Measurements from ENCODE around the gene NES. TPM values are rescaled to one million over a fixed set of nuclear protein-coding genes. Genes with fewer than 3 reads are reported as not detected.

Gene NES
- total RNA-seq, 1 experiment from 2014 or later, result 8.4 TPM

DNA sequence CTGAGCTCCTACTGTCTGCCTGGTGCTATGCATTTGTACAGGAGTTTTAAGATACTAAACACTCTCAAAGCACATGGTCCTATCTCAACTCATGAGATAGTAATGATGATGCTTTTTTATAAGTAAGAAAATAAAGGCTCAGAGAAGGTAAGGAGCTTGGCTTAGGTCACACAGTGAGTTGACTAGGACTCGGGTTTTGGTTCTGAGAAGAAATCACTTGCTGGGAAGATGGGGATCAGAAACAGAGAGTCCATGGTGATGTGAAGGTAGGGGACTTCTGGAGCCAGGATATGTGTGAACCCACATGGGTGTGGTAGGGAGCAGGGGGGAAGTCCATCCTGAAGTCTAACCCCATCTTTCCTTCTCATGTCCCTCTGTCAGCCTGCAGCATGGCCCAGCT is 31.5 kb downstream of the NES start:
- Histone ChIP-seq H3K79me2 (ENCODE audit: insufficient read depth, low read length) (peaks cover 28% of the 10 kb centered on the region), H3K4me1 (ENCODE audit: control insufficient read depth in 1 of 2, insufficient read depth in 2 of 2, low read length in 2 of 2) (peaks cover under 1 to 9% of the 10 kb centered on the region in 2 experiments; a peak in 2 of 4 replicates), H3K4me3 (replicated peaks in 1 of 2; ENCODE audit: low read depth in 1 of 2, low read length in 2 of 2) (no peak overlapping the region), H3K27me3 (ENCODE audit: insufficient read depth, low read length) (no peaks in the 10 kb centered on the region), H4K20me1 (ENCODE audit: insufficient read depth) (no peaks in the 10 kb centered on the region), H3K9me2 (ENCODE audit: insufficient read depth) (no peaks in the 10 kb centered on the region), H3K9ac (ENCODE audit: low read length) (no peak overlapping the region), H3K27ac (ENCODE audit: low read depth, low read length) (no peak overlapping the region), H2AFZ (ENCODE audit: low read depth, low read length, poor library complexity, severe bottlenecking) (no peak overlapping the region), H3K36me3 (ENCODE audit: control insufficient read depth in 1 of 2, insufficient read depth in 2 of 2, low read length in 2 of 2) (peaks cover 42 to 72% of the 10 kb centered on the region in 2 experiments), H3K4me2 (ENCODE audit: low read length) (no peak overlapping the region), H3K9me3 (ENCODE audit: control insufficient read depth in 1 of 2, insufficient read depth in 1 of 2, low read depth in 1 of 2, low read length in 2 of 2) (no peaks in the 10 kb centered on the region)
- intact Hi-C loops (cut with micrococcal nuclease), result no loop called here
- CTCF ChIA-PET, result interaction anchor here (1.3 kb wide), 1 partner anchor 14 kb away, joined by 3 read pairs; no protein-coding TSS in a partner anchor
- POLR2A ChIA-PET, result no interaction called here
- TF ChIP-seq JUND (IDR thresholded peaks at IDR 0.05) (no peak), CEBPB (IDR thresholded peaks at IDR 0.05; ENCODE audit: low read depth) (no peak), SRF (IDR thresholded peaks at IDR 0.05; ENCODE audit: low read depth) (no peak), ELF1 (IDR thresholded peaks at IDR 0.05; ENCODE audit: borderline replicate concordance, low read depth) (no peak), EZH2phosphoT487 (IDR thresholded peaks at IDR 0.05; ENCODE audit: borderline replicate concordance) (no peak)
- DNase-seq (ENCODE audit: low read depth, low spot score) (no peak), ATAC-seq (no peak)
- RAD21 ChIA-PET (ENCODE audit: low non-redundant PET in 1 of 2, low total read pairs in 2 of 2, uncharacterized antibody in 2 of 2, unreplicated experiment in 2 of 2), result no interaction called here
- BruUV-seq (replicated peaks), result no TSS peak

DNA sequence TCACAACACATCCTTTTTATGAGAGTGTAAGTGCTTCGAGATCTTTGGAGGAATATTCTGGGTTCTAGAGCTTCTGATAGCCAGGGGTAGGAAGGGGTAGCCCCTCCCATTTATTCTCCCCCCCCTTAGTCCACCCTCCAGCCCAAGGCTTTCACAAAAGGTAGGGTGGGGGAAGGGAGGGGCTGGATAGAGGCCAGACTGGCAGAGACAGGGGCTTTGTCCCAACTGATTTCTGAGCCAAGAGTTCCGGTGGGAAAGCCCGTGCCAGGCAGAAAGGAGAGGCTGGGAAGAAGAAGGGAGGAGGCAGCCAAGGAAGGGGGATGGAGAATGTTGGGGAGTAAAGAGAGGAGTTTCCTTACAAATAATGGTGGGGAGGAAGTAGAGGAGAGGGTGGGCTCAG is 32.2 kb downstream of the NES start:
- TF ChIP-seq EGR1 (IDR thresholded peaks at IDR 0.05; ENCODE audit: low read depth) (no peak), YY1 (IDR thresholded peaks at IDR 0.05; ENCODE audit: extremely low read depth, insufficient replicate concordance, low read depth, low read length) (no peak), SRF (IDR thresholded peaks at IDR 0.05; ENCODE audit: low read depth) (no peak), ZNF274 (IDR thresholded peaks at IDR 0.05; ENCODE audit: low read depth, low read length) (no peak), SIN3A (IDR thresholded peaks at IDR 0.05; ENCODE audit: low read depth) (no peak), FOSL1 (IDR thresholded peaks at IDR 0.05; ENCODE audit: low read depth) (no peak), RAD21 (IDR thresholded peaks at IDR 0.05; ENCODE audit: low read depth) (no peak), POLR2A (IDR thresholded peaks at IDR 0.05; ENCODE audit: borderline replicate concordance, extremely low read depth, insufficient read depth, insufficient read length) (no peak)
- TF ChIP-seq, protein P1, sequence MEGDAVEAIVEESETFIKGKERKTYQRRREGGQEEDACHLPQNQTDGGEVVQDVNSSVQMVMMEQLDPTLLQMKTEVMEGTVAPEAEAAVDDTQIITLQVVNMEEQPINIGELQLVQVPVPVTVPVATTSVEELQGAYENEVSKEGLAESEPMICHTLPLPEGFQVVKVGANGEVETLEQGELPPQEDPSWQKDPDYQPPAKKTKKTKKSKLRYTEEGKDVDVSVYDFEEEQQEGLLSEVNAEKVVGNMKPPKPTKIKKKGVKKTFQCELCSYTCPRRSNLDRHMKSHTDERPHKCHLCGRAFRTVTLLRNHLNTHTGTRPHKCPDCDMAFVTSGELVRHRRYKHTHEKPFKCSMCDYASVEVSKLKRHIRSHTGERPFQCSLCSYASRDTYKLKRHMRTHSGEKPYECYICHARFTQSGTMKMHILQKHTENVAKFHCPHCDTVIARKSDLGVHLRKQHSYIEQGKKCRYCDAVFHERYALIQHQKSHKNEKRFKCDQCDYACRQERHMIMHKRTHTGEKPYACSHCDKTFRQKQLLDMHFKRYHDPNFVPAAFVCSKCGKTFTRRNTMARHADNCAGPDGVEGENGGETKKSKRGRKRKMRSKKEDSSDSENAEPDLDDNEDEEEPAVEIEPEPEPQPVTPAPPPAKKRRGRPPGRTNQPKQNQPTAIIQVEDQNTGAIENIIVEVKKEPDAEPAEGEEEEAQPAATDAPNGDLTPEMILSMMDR (IDR thresholded peaks at IDR 0.05 in 2 of 3, conservative IDR thresholded peaks at IDR 0.05 in 1 of 3; ENCODE audit: borderline replicate concordance in 1 of 3, insufficient read depth in 1 of 3, low read depth in 2 of 3, low read length in 2 of 3), result no peak
- Histone ChIP-seq H2AFZ (ENCODE audit: low read depth, low read length, poor library complexity, severe bottlenecking) (no peak overlapping the region), H3K36me3 (ENCODE audit: control insufficient read depth in 1 of 2, insufficient read depth in 2 of 2, low read length in 2 of 2) (peaks cover 40 to 70% of the 10 kb centered on the region in 2 experiments), H3K9me2 (ENCODE audit: insufficient read depth) (no peaks in the 10 kb centered on the region), H3K9me3 (ENCODE audit: control insufficient read depth in 1 of 2, insufficient read depth in 1 of 2, low read depth in 1 of 2, low read length in 2 of 2) (no peaks in the 10 kb centered on the region), H3K79me2 (ENCODE audit: insufficient read depth, low read length) (peaks cover 22% of the 10 kb centered on the region), H3K4me2 (ENCODE audit: low read length) (no peak overlapping the region), H3K27me3 (ENCODE audit: insufficient read depth, low read length) (no peaks in the 10 kb centered on the region), H3K27ac (ENCODE audit: low read depth, low read length) (no peak overlapping the region), H3K4me1 (ENCODE audit: control insufficient read depth in 1 of 2, insufficient read depth in 2 of 2, low read length in 2 of 2) (peaks cover 4 to 13% of the 10 kb centered on the region in 2 experiments; a peak in 3 of 4 replicates), H3K9ac (ENCODE audit: low read length) (no peak overlapping the region), H3K4me3 (replicated peaks in 1 of 2; ENCODE audit: low read depth in 1 of 2, low read length in 2 of 2) (no peak overlapping the region), H4K20me1 (ENCODE audit: insufficient read depth) (no peaks in the 10 kb centered on the region)
- no peak for ATAC-seq
- no peak for DNase-seq (ENCODE audit: low read depth, low spot score)
- ChIA-PET RAD21 (ENCODE audit: low non-redundant PET in 1 of 2, low total read pairs in 2 of 2, uncharacterized antibody in 2 of 2, unreplicated experiment in 2 of 2) (no interaction called here), CTCF (interaction anchor here (1.3 kb wide), 1 partner anchor 14 kb away, joined by 3 read pairs; no protein-coding TSS in a partner anchor), POLR2A (no interaction called here)
- no TSS peak for BruUV-seq (replicated peaks)
- intact Hi-C loops (cut with micrococcal nuclease), result no loop called here
